Right ventricle myocardium inferior (tissue), 1 donor: ENCODE data around the gene SCARF1. TPM values are rescaled to one million over a fixed set of nuclear protein-coding genes. Genes with fewer than 3 reads are reported as not detected.

ENCODE experiments used
- ATAC-seq: fragments of 200-7000 bp; cut with Tn5 transposase; one replicate; pipeline ENCODE4 v1.9.1; 2020; ENCODE audit warnings: mild to moderate bottlenecking, moderate library complexity
- DNase-seq: peaks from one replicate; pipeline ENCODE4 v3.0.0; 2021; ENCODE audit errors: missing footprints
- intact Hi-C: fragments of 100-400 bp; cut with DNase I; formaldehyde crosslinking; loops from one replicate; pipeline ENCODE4 v1.11.0; 2022
- total RNA-seq: library from RNA; stranded (reverse); fragmentation: NEBNext Ultra II Directional; extraction: Animal tissue kit (Norgen Biotek cat#: 25700); gene quantifications from one replicate; pipeline ENCODE4 v1.2.1, GENCODE V29; 2021
- donor health status: DM: no; HTN: yes; CAD: no; lungs with severe emphysema.

Gene SCARF1
- total RNA-seq, 1 donor from 2014 or later, result 12.4 TPM

DNA sequence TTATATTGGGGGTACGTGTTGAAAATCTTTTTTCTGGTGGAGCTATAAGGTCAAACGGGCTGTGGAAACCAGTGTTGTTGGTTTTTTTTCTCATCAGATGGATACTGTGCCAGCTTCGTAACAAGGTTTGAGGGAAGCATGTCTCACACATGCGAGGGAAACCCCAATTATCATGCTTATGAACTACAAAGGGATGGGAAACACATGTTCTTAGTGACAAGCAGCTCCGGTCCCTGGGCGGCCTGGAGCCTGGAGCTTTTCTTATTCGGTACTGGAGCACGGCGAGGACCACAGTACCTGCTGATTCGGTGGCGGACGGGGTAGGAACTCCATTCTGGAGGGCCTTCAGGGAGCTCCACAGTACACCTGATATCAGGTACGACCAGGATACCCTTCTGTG is 29.4 kb downstream of the SCARF1 start:
- DNase-seq (peak; percentile 50), ATAC-seq (no peak)
- intact Hi-C loops, result no loop called here

DNA sequence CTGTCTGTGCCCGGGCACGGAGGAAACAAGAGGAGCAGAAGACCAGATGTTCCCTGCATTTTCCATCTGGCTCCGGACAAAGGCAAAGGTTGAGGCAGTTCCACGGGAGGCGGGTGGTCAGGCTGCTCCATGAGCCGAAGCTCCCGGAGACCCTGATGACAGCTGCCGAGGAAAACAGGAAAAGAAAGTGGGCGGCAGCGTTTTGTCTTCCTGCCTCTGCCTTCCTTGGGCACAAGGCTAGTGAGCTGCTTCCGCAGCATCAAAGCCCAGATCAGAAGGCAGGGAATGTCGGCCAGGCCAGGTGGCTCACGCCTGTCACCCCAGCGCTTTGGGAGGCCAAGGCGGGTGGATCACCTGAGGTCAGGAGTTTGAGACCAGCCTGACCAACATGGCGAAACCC is 33.1 kb downstream of the SCARF1 start:
- peak; percentile 34 for DNase-seq
- ATAC-seq, result no peak
- intact Hi-C loops, result no loop called here

DNA sequence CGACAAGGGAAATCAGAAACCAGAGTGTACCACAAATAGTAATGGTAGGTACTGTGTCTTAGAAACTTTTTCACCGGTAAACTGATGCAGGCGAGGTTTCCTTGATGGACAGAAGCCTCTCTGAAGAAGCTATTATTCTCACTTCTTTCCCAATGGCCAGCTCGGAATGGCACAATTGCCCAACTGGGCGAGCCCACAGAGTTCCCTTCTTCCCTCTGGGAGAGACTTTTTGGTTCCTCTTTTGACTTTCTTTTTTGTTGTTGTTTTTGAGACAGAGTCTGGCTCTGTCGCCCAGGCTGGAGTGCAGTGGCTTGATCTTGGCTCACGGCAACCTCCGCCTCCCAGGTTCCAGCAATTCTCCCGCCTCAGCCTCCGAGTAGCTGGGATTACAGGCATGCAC is 33.8 kb downstream of the SCARF1 start:
- intact Hi-C loops, result no loop called here
- DNase-seq (peak; percentile 77), ATAC-seq (peak; percentile 29)

DNA sequence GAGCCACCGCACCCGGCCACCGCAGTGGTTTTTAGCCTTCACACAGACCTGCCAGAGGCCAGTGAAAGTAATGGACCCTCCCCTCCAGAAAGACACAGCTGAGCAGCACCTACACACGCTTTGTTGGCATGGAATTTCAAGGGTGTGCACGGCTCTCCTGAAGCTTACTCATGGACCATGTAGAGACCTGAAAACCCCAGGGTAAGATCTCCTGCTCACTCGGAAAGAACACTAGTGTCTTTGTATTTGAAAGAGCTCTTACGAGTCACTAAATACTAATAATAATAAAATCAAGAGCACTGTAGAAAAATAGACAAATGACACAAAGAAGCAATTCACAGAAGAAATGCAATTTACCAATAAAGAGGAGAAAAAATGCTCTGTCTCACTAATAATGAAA is 36.9 kb downstream of the SCARF1 start:
- intact Hi-C loops, result no loop called here
- ATAC-seq (no peak), DNase-seq (no peak)

DNA sequence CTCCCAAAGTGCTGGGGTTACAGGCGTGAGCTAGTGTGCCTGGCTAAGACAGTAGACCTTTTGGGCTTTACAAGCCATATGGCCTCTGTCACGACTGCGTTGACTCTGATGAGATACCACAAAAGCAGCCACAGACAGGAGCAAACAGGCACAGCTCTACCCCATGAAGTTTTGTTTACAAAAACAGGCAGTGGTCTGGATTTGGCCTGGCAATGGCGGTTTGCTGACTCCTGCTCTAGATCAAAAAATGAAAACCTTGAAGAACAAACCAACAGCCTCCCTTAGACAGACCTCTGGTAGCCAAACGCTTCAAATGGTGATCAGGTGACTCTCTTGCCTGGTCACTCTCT is 37.6 kb downstream of the SCARF1 start:
- ATAC-seq (no peak), DNase-seq (peak; percentile 20)
- intact Hi-C loops, result no loop called here

DNA sequence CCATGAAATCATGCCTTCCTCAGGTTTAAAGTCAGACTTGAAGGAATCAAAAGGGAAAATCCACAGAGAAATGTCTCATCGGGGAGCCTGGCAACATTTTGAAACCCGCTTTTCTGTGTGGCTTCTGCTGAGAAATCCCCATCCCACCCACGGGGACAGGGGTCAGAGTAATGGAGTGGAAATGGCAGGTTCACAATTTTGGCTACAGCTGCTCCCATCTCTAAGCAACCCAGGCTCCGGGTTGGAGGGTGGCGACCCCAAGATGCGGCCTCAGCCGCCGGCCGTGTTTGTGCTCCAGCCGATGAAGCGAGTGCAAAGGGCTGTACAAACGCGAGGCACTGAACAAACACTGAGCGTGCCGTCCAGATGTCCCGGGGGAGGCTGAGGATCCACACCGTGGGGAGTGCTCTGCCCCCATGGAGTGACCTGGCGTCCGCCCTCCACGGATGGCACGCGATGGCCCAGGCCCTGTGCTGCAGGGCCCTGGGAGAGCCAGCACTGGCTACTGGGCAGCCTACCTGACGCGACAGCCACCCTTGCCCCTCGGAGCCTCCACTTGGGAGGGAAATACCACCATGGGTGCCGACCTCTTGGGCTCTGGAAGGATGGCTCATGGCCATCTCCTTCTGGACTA is 39.1 kb downstream of the SCARF1 start:
- intact Hi-C loops, result no loop called here
- no peak for ATAC-seq
- DNase-seq, result peak; percentile 50

DNA sequence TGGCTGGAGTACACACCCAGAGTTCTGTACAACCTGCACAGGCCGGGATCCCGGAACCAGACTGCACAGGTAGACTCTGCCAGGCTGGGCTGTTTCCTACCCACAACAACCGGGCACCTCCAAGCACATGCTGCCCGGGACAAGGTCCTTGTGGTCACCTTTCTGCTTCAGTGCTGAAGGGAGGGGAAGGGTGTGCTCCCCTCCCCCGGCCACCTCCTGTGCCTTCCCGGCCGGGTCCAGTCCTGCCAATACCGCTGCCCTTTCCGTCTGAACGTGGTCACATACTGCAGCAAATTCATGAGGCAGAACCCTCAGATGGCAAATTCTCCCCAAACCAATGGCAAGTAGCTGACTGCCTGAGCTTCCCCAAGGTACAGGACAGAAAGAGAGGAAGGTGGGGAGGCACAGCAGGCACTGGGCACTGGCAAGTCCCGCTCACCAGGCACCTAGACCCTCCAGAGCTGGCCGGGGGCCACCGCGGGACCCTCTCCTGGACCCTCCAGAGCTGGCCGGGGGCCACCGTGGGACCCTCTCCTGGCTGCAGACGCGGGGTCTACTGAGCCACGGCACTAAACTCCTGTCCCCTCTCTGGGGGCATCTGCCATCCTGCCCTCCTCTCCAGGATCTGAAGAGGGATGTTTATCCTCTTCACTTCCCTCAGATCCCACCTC is 39.7 kb downstream of the SCARF1 start:
- intact Hi-C loops, result no loop called here
- no peak for ATAC-seq
- peak; percentile 28 for DNase-seq

DNA sequence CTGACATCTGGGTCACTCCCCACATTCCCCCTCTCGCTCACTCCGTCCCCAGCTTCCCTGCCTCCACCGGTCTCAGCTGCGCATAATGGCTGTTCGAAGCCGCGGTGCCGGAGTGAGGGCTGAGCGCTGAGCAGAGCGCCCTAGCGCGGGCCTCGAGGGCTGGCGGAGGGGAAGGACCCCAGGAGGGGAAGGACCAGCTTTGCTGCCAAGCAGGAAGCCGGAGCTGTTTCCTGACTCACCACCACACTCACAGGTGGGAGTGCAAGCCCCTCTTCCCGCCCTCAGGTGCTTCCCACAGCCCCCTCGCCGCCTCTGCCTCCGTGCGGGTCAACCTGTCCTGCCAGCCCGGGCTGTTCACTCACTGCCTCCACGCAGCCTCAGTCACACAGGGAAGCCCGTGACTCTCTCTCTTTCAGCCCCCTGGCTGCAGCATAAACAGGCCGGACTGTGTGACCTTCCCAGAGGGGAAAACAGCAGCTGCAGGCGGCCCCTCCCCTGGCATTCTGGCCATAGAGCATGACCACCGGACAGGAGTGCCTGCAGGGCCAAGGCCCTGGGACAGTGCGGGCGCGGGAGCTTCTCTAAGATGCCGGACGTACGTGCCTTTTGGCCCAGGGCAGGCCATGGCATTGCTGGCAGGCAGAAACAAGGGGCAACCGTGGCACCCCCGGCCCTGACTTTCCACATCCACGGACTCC is 40.6 kb downstream of the SCARF1 start:
- ATAC-seq (no peak), DNase-seq (peak; percentile 64)
- intact Hi-C loops, result no loop called here

DNA sequence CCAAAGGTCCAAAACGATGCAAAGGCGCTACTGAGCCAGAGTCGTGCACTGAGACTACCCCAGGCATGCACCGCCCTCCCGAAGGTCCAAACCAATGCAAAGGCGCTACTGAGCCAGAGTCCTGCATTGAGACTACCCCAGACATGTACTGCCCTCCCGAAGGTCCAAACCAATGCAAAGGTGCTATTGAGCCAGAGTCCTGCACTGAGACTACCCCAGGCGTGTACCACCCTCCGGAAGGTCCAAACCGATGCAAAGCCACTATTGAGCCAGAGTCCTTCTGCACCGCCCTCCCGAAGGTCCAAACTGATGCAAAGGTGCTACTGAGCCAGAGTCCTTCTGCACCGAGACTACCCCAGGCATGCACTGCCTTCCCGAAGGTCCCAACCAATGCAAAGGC is 44.0 kb downstream of the SCARF1 start:
- intact Hi-C loops, result no loop called here
- no peak for ATAC-seq
- DNase-seq, result no peak

DNA sequence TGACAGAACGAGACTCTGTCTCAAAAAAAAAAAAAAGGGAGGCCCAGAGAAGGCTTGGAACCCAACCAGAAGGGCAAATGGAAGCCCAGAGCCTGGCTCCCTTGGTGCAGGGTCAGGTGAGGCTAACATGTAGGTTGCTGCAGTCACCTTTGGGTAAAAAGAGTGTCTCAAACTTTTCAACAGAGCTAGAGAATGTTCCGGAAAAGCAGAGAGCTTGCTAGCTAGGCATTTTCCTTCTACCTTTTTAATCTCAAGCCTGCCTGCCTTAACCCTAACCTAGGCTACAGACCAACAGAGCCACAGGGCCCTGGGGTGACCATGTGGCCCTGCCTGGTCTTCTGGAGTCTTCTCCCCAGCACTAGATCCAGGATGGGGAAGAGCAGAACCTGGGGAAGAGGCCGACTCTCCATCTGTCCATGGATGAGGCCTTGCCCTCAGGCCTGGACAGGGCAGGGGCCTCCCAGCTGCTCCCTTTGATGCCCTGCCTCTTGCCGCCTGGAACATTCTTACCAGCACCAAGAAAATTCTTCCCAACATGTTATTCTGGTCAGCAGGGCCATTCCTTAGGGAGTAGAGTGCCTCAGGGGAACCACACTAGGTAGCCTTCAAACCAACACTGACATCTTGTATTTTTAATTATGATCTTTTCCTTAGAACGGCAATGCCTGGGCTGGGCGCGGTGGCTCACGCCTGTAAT is 47.0 kb downstream of the SCARF1 start:
- intact Hi-C loops, result no loop called here
- DNase-seq (peak; percentile 14), ATAC-seq (no peak)

DNA sequence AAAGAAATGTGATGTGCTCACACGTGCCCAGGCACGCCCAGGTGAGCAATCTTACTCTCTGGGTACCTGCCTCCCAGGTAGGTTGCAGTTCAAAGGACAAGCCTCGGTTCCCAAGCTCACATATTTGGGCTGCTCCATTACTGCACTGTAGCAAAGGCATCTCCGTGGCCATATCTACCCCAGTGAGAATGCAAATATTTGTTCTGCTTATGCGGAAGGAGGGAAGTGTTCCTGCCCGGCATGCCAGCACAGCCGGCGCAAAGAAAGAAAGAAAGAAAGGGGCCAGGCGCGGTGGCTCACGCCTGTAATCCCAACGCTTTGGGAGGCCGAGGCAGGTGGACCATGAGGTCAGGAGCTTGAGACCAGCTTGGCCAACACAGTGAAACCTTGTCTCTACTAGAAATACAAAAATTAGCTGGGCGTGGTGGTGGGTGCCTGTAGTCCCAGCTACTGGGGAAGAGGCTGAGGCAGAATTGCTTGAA is 47.6 kb downstream of the SCARF1 start:
- DNase-seq, result no peak
- ATAC-seq, result no peak
- intact Hi-C loops, result no loop called here

DNA sequence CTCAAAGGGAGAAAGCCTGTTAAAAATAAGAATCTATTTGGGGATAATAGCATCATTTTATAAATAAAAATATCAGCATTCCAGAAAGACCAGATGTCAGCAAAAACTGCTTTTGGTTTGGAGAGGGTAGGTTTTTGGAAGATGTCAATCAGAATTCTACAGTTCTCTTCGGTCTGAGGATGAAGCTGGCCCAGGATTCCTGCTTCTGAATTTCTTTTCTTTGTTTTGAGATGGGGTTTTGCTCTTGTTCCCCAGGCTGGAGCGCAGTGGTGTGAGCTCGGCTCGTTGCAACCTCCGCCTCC is 52.0 kb downstream of the SCARF1 start:
- DNase-seq, result no peak
- no peak for ATAC-seq
- intact Hi-C loops, result no loop called here

DNA sequence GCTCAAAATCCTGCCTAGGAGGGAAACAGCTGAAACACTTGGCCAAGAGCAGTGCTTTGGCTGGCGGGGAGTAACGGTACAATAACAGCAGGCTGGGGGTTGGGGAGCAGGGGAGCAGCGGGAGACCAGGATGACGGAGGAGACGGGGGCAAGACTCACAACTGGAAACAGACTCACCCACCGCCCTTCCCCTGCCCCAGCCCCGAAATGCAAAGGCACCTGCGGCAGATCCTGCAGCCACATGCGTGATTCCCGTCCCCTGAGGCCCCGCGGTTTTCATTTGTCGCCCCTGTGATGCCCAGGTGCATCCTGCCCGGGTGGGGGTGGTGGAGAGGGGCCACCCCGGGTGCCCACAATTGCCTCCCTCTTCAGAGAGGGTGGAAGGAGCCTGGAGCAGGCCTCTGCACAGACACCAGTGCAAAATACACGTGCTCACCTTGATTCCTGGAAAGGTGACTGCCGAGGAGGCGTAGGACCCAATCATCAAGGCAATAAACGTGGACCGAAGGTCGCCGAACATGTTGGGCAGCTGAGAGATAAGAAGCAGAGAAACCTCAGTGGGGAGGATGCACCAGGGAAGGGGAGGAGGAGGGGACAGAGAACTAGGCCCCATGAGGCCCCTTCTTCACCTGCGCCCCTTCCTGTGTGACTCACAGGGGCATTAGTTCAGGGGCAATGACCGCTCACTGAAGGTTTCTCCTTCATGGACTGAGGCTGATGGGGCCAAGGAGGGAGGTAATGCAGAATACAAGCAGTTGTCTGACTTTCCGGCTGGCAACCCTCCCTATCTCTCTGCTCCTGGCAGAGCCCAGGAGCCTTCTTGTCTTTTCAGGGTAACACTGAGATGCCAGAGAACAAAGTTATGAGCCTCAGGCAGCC is 52.5 kb downstream of the SCARF1 start:
- ATAC-seq (no peak), DNase-seq (peak; percentile 39)
- intact Hi-C loops, result no loop called here

DNA sequence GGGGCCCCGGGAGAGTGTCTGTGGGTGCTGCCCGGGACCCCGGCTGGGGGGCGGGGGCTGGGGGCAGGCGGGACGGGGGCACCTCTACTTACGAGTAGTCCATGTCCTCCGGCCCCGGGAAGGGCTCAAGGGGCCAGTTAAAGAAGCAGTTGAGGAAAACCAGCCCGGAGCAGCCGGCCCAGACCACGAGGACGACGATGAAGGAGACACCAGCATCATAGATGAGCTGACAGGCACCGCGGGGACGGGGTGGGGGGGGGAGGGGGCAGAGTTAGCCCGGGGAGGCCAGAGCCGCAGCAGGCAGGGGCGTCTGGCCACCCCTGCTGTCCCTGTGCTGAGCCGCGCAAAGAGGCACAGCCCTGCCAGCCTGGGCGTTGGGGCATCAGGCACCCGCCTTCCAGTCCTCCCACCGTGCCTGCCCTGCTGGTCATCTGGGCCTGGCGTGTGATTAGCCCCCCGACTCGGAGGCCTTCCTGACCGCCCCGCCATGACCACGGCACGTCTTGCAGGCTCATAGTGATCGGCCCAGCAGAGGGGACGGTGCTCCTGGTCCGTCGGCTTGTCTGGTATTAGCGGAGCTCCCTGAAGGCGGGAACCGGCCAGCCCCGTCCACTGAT is 54.0 kb downstream of the SCARF1 start:
- DNase-seq (peak; percentile 57), ATAC-seq (no peak)
- intact Hi-C loops, result no loop called here

DNA sequence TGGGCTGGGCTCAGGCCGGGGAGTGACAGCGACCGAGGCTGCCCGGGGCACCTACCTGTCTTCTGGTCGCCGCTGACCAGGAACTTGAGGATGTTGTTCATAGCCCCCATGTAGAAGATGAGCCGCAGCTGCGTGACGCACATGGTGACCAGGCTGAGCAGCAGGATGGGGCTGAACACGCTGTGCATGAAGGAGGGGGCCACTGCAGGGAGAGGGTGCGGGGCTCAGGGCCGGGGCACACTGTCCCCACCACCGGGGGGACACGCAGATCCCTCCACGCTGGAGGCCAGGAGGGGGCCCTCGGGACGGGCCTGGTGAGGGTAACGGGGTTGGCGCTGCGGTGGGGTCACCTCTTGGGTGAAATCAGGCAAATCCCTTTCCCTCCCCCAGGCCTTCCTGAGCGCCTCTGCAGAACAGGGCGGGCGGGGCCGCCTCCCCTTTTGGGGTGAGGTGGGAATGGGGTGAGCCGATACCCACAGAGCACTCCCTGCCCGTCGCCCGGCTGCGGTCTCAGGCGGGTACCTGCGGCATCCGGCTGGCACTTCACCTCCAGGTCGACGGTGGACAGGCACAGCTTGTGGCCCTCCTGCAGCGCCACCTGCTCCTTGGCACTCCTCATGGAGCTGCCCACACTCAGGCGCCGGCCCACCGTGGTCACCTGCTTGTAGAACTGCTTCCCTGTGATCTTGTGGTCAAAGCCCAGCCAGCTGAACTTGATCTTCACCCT is 54.6 kb downstream of the SCARF1 start:
- intact Hi-C loops, result no loop called here
- ATAC-seq, result no peak
- DNase-seq, result peak; percentile 25

DNA sequence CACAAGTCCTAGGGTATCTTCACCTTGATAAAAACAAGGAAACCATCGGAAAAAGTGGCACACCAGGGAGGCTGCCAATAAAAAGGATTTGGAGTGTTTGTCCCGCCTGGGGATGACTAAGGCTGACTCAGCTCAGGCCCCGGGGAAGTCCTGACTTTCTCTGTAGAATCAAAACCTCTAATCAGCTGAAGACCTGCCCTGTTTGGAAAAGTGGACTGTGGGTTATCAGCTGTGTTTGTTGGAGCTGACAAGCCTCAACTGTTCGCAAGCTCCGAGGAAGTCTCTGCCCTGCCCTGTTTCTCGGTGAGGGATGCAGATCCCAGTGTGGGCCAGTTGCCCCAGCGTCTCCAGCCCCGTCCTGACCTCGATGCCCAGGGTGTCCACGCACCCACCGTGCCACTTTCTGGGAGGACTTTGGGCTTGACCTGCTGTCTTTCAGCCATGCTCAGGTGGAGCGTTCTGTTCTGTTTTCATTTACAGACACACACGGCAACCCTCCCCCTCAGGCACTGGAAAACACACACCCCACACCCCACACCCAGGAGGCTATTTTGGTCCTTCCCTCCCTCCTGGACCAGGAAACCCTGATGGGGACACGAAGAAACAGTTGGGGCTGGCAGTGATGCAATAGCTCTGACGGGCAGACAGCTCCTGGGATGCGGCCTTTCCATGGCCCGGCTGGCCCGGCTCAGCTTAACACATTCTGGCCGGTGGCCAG is 55.3 kb downstream of the SCARF1 start:
- DNase-seq (peak; percentile 78), ATAC-seq (peak; percentile 90)
- intact Hi-C loops, result no loop called here
